Fibroblast of lung (primary cell): Measurements from ENCODE around the gene ACVR2B.

Experiments used
- CTCF ChIP-seq, 2 donors: IDR thresholded peaks in 1 of 2; conservative IDR thresholded peaks in 1 of 2; 1 replicate in 1 of 2; 2 replicates in 1 of 2; pipeline ENCODE4 v1.5.1; 2011 to 2012; ENCODE audit warnings: low read length in 2 of 2, control low read depth in 1 of 2, inconsistent platforms in 1 of 2, low read depth in 1 of 2, mild to moderate bottlenecking in 1 of 2
- EZH2 ChIP-seq: IDR thresholded peaks from 2 replicates; pipeline ENCODE4 v1.5.1; 2012; ENCODE audit warnings: low read length, control low read depth, mild to moderate bottlenecking; ENCODE audit errors: missing control alignments

DNA sequence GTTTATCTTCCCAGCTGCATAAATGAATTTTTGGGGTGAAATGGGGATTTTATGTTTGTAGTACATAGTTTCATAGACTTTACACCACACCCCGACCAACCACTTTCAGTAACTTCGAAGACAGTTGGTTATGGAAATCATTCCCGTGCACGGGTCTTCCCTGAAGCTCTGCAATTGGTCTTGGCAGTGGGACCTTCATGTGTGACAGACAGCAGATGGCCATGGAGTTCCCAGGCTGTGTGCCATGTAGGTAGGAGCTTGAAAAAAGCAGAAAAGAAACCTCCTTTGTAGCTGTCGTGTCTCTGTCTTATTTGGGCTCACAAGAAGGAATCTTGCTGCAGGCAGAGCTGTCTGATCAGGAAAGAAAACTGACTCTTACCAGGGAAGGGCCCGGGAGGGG is 68.3 kb downstream of the ACVR2B start:
- TF ChIP-seq CTCF (conservative IDR thresholded peaks at IDR 0.05 in 1 of 2, IDR thresholded peaks at IDR 0.05 in 1 of 2; ENCODE audit: low read depth in 1 of 2, low read length in 2 of 2), result no peak
- no peak for TF ChIP-seq EZH2
